Stimulated activated CD4-positive, alpha-beta T cell treated with anti-CD3 and anti-CD28 coated beads, Interleukin-1b, Interleukin-23, amount 100 ng/mL, for 1 hour (primary cell): Measurements from ENCODE around the gene WDR86.
A peak's percentile ranks its signal among the peaks of the same experiment; 100 is the strongest.

Source experiments
- DNase-seq, 2 donors: peaks; one replicate each; pipeline ENCODE4 v3.0.0-alpha.2; 2020; ENCODE audit warnings: low read depth in 2 of 2

The WDR86 gene

GRCh38 chr7:151392002-151392401 lies 17.8 kb downstream of the WDR86 start:
- no peak for DNase-seq

GRCh38 chr7:151391358-151391730 lies 18.5 kb downstream of the WDR86 start:
- no peak for DNase-seq

GRCh38 chr7:151390598-151391357 lies 19.1 kb downstream of the WDR86 start:
- DNase-seq: no peak

GRCh38 chr7:151389768-151390597 lies 19.9 kb downstream of the WDR86 start:
- DNase-seq: no peak

- no peak for DNase-seq
These were observed 20.6 kb downstream of the WDR86 start for GRCh38 chr7:151389096-151389767.

DNA sequence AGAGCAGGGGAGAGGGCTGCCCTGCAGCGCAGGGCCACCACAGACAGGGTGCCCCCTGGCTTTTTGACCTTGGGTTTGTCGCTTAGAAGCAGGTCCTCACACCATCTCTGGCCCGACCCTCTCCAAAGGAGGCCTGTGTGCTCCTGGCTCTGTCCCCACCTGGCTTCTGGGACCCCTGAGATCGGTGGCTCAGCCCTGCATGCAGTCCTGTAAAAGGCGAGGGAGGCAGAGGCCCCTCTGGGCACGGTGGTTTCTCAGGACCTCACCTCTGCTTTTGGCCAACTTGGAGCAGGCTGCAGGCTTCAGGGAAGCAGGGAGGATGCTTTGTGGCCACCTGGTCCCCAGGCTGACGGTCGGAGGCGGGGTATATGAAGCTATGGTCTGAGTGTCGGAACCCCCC lies 21.4 kb downstream of the WDR86 start:
- no peak for DNase-seq

- DNase-seq: no peak
These were observed 21.9 kb downstream of the WDR86 start for GRCh38 chr7:151388007-151388297.

- no peak for DNase-seq
These were observed 22.5 kb downstream of the WDR86 start for GRCh38 chr7:151387161-151388006.

GRCh38 chr7:151386301-151387160 lies 23.3 kb downstream of the WDR86 start:
- no peak for DNase-seq

- DNase-seq: no peak
These were observed 24.1 kb downstream of the WDR86 start for GRCh38 chr7:151385626-151386300.

- DNase-seq: no peak
These were observed 24.8 kb downstream of the WDR86 start for GRCh38 chr7:151384776-151385625.

GRCh38 chr7:151384352-151384697 lies 25.5 kb downstream of the WDR86 start:
- no peak for DNase-seq

GRCh38 chr7:151383638-151384351 lies 26.0 kb downstream of the WDR86 start:
- no peak for DNase-seq

GRCh38 chr7:151382079-151382885 lies 27.6 kb downstream of the WDR86 start:
- peak in 1 of 2 donors; percentile 8 for DNase-seq

- DNase-seq: no peak
These were observed 28.3 kb downstream of the WDR86 start for GRCh38 chr7:151381348-151382078.

DNA sequence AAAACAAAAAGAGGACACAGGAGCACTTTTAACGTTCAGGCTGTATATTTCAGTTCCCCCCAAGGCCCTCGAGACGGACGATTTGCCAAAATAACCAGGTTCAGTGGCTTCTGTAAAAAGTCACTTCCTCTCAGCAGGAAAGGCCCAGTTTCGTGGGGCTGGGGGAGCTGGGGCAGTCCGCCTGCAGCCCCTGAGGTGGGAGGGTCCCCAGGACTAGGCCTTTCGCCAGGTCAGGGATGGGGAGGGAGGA lies 28.8 kb downstream of the WDR86 start:
- no peak for DNase-seq
